HEK293 (cell line): ENCODE data around the gene SLC6A3.

ENCODE experiments used
- CTCF ChIA-PET: fragments of 350-600 bp; formaldehyde crosslinking; extraction: SDS; loops from one replicate; lab custom pipeline; 2021; ENCODE audit warnings: antibody characterized with exemption; lab: Yijun Ruan, JAX
- POLR2A ChIA-PET: fragments of 300-600 bp; formaldehyde crosslinking; extraction: SDS; loops from one replicate; lab custom pipeline; 2020; ENCODE audit warnings: antibody characterized with exemption, inconsistent platforms; lab: Yijun Ruan, JAX
- H3K27ac ChIP-seq: fragments of 200-500 bp; sonication (Bioruptor generic); 2 replicates; pipeline ENCODE4 v1.5.1; 2014; ENCODE audit warnings: low read depth, low read length, control low read depth, inconsistent platforms; ENCODE audit errors: extremely low read depth
- H3K36me3 ChIP-seq, 2 experiments: fragments of 200-500 bp in 1 of 2; sonication (Bioruptor generic) in 1 of 2; 1 replicate in 1 of 2; 2 replicates in 1 of 2; pipeline ENCODE4 v1.5.1; 2014 to 2017; ENCODE audit warnings: inconsistent platforms in 2 of 2, low read length in 2 of 2; ENCODE audit not compliant: control insufficient read depth in 2 of 2, insufficient read depth in 1 of 2
- H3K4me1 ChIP-seq: fragments of 200-500 bp; sonication (Bioruptor generic); 2 replicates; pipeline ENCODE4 v1.5.1; 2014; ENCODE audit warnings: mild to moderate bottlenecking, low read length, inconsistent platforms; ENCODE audit not compliant: control insufficient read depth, insufficient read depth
- H3K4me3 ChIP-seq: 2 replicates; pipeline ENCODE4 v1.5.1; 2011; ENCODE audit warnings: low read depth, mild to moderate bottlenecking, control low read depth, low read length, moderate library complexity
- H3K9me3 ChIP-seq: fragments of 200-500 bp; sonication (Bioruptor generic); 2 replicates; pipeline ENCODE4 v1.5.1; 2014; ENCODE audit warnings: low read depth, low read length, inconsistent platforms; ENCODE audit not compliant: control insufficient read depth, insufficient read depth
- FEZF1 ChIP-seq: fragments of 450-650 bp; formaldehyde crosslinking; IDR thresholded peaks from 2 replicates; pipeline ENCODE4 v1.5.1; 2016; ENCODE audit warnings: missing biosample characterization, missing genetic modification characterization
- GLI2 ChIP-seq: fragments of 450-650 bp; formaldehyde crosslinking; IDR thresholded peaks from 2 replicates; pipeline ENCODE4; 2017; ENCODE audit warnings: missing biosample characterization, missing genetic modification characterization, low read depth, borderline replicate concordance
- KLF8 ChIP-seq: fragments of 450-650 bp; formaldehyde crosslinking; IDR thresholded peaks from 2 replicates; pipeline ENCODE4 v1.5.1; 2016; ENCODE audit warnings: missing biosample characterization, missing genetic modification characterization
- REPIN1 ChIP-seq: fragments of 450-650 bp; formaldehyde crosslinking; IDR thresholded peaks from 2 replicates; pipeline ENCODE4 v1.5.1; 2017; ENCODE audit warnings: missing biosample characterization, missing genetic modification characterization, low read depth
- SP3 ChIP-seq: fragments of 450-650 bp; formaldehyde crosslinking; IDR thresholded peaks from 2 replicates; pipeline ENCODE4 v1.5.1; 2016; ENCODE audit warnings: missing biosample characterization, missing genetic modification characterization
- ZBTB17 ChIP-seq: fragments of 450-650 bp; formaldehyde crosslinking; IDR thresholded peaks from 2 replicates; pipeline ENCODE4 v1.5.1; 2016; ENCODE audit warnings: missing biosample characterization, missing genetic modification characterization
- ZFP41 ChIP-seq: fragments of 450-650 bp; formaldehyde crosslinking; IDR thresholded peaks from 2 replicates; pipeline ENCODE4 v1.5.1; 2016; ENCODE audit warnings: missing biosample characterization, missing genetic modification characterization, borderline replicate concordance
- ZNF114 ChIP-seq: fragments of 450-650 bp; formaldehyde crosslinking; IDR thresholded peaks from 2 replicates; pipeline ENCODE4 v1.5.0; 2017; ENCODE audit warnings: missing biosample characterization, missing genetic modification characterization
- ZNF16 ChIP-seq: fragments of 450-650 bp; formaldehyde crosslinking; IDR thresholded peaks from 2 replicates; pipeline ENCODE4 v1.5.1; 2016; ENCODE audit warnings: low read depth, missing biosample characterization, missing genetic modification characterization
- ZNF274 ChIP-seq, 2 experiments: fragments of 200-500 bp in 1 of 2; fragments of 450-650 bp in 1 of 2; sonication (Bioruptor generic) in 1 of 2; formaldehyde crosslinking in 1 of 2; IDR thresholded peaks; 2 replicates each; pipeline versions ENCODE4 v1.5.1 to v1.6.1; 2014 to 2016; ENCODE audit warnings: borderline replicate concordance in 1 of 2, inconsistent platforms in 1 of 2, low read length in 1 of 2, missing biosample characterization in 1 of 2, missing genetic modification characterization in 1 of 2
- ZNF404 ChIP-seq: fragments of 450-650 bp; formaldehyde crosslinking; IDR thresholded peaks from 2 replicates; pipeline ENCODE4 v1.5.1; 2017; ENCODE audit warnings: missing biosample characterization, missing genetic modification characterization
- ZNF600 ChIP-seq: fragments of 450-650 bp; formaldehyde crosslinking; IDR thresholded peaks from 2 replicates; pipeline ENCODE4 v1.5.1; 2016; ENCODE audit warnings: missing biosample characterization, missing genetic modification characterization
- ZNF654 ChIP-seq: fragments of 450-650 bp; formaldehyde crosslinking; IDR thresholded peaks from 2 replicates; pipeline ENCODE4 v1.5.1; 2016; ENCODE audit warnings: low read depth, missing biosample characterization, missing genetic modification characterization
- ZNF670 ChIP-seq: fragments of 450-650 bp; formaldehyde crosslinking; IDR thresholded peaks from 2 replicates; pipeline ENCODE4 v1.5.1; 2016; ENCODE audit warnings: missing biosample characterization, missing genetic modification characterization, low read depth
- ZNF837 ChIP-seq: fragments of 450-650 bp; formaldehyde crosslinking; IDR thresholded peaks from 2 replicates; pipeline ENCODE4 v1.5.1; 2016; ENCODE audit warnings: missing biosample characterization, missing genetic modification characterization
- TF ChIP-seq, protein P1 (sequence below): fragments of 450-650 bp; formaldehyde crosslinking; conservative IDR thresholded peaks from 2 replicates; pipeline ENCODE4 v1.5.1; 2016; ENCODE audit warnings: low read depth, missing biosample characterization, missing genetic modification characterization
- TF ChIP-seq, protein P2 (sequence below): fragments of 450-650 bp; formaldehyde crosslinking; IDR thresholded peaks from 2 replicates; pipeline ENCODE4 v1.5.1; 2016; ENCODE audit warnings: missing biosample characterization, missing genetic modification characterization

SLC6A3 gene

DNA sequence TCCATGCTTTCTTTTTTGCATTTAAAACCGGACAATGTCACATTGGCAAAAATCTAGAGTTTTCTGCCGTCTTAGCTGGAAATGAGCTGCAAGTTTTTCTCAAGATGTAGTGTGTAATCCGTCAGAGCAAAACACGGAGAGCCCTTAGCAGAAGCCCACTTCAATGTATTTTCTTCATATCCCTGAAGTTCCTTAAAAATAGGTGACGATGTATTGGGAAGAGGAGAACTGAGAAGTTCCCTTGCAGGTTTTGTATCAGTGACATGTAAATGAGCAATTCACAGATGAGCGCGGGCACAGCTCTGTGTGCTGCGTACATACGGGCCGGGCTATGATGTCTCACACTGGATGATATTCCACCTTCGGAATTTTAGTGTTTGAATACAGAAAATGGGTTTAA, 85.5 kb downstream of the SLC6A3 start (continued):
- TF ChIP-seq ZNF16 (no peak), GLI2 (tag by site-specific recombination) (no peak), FEZF1 (tag by site-specific recombination) (no peak), ZBTB17 (tag by site-specific recombination) (no peak)
- TF ChIP-seq, protein P1, sequence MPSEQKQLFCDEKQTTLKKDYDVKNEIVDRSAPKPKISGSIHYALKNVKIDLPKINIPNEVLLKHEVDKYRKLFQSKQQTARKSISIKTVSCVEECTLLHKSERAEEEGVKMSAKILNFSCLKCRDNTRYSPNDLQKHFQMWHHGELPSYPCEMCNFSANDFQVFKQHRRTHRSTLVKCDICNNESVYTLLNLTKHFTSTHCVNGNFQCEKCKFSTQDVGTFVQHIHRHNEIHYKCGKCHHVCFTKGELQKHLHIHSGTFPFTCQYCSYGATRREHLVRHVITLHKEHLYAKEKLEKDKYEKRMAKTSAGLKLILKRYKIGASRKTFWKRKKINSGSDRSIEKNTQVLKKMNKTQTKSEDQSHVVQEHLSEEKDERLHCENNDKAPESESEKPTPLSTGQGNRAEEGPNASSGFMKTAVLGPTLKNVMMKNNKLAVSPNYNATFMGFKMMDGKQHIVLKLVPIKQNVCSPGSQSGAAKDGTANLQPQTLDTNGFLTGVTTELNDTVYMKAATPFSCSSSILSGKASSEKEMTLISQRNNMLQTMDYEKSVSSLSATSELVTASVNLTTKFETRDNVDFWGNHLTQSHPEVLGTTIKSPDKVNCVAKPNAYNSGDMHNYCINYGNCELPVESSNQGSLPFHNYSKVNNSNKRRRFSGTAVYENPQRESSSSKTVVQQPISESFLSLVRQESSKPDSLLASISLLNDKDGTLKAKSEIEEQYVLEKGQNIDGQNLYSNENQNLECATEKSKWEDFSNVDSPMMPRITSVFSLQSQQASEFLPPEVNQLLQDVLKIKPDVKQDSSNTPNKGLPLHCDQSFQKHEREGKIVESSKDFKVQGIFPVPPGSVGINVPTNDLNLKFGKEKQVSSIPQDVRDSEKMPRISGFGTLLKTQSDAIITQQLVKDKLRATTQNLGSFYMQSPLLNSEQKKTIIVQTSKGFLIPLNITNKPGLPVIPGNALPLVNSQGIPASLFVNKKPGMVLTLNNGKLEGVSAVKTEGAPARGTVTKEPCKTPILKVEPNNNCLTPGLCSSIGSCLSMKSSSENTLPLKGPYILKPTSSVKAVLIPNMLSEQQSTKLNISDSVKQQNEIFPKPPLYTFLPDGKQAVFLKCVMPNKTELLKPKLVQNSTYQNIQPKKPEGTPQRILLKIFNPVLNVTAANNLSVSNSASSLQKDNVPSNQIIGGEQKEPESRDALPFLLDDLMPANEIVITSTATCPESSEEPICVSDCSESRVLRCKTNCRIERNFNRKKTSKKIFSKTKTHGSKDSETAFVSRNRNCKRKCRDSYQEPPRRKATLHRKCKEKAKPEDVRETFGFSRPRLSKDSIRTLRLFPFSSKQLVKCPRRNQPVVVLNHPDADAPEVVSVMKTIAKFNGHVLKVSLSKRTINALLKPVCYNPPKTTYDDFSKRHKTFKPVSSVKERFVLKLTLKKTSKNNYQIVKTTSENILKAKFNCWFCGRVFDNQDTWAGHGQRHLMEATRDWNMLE (tag by site-specific recombination) = no peak
- TF ChIP-seq, protein P2, sequence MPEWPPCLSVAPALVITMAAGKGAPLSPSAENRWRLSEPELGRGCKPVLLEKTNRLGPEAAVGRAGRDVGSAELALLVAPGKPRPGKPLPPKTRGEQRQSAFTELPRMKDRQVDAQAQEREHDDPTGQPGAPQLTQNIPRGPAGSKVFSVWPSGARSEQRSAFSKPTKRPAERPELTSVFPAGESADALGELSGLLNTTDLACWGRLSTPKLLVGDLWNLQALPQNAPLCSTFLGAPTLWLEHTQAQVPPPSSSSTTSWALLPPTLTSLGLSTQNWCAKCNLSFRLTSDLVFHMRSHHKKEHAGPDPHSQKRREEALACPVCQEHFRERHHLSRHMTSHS (tag by site-specific recombination) = no peak

DNA sequence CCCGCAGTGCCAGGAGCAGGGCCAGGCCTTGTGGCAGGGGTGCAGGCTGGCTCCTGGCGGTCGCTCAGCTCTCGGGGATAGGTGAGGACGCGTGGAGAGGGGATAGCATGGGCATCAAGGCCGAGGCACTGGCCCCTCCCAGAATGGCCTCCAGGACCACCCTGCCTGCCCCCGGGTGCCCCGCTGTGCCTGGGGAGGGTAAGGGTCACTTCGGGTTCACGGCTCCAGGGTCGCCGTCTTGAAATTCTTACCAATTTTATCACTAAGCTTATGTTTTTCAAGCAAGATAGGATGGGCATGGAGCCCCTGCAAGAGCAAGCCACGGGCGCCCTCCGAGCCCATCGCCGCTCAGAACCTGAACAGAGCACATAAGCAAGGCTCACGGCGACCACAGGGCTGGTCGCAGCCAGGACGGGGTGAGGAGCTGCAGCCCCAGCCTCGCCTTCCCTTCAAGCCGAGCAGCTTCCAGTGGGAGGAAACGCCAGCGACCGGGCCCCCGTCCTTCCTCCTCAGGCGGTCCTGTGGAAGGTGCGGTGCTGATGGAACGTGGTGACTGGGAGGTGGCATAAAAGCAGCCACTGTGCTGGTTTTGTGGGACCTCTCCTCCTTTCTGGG, 86.1 kb downstream of the SLC6A3 start:
- no peak for TF ChIP-seq ZNF837 (tag by site-specific recombination)
- no peak for TF ChIP-seq ZNF404 (tag by site-specific recombination)
- TF ChIP-seq ZFP41 (tag by site-specific recombination) = no peak
- no peak for TF ChIP-seq ZNF114 (tag by site-specific recombination)
- no peak for TF ChIP-seq ZNF654
- no peak for TF ChIP-seq ZNF600 (tag by site-specific recombination)
- TF ChIP-seq REPIN1 (tag by site-specific recombination) = no peak
- TF ChIP-seq, protein P2 (tag by site-specific recombination) = no peak
- POLR2A ChIA-PET = no interaction called here
- H3K36me3 ChIP-seq = no peaks in the 10 kb centered on the region
- H3K4me1 ChIP-seq = no peaks in the 10 kb centered on the region
- no peaks in the 10 kb centered on the region for H3K9me3 ChIP-seq
- CTCF ChIA-PET = interaction anchor here (0.8 to 2.6 kb wide), 2 partner anchors 9 to 21 kb away, joined by 4 to 15 read pairs; no protein-coding TSS in a partner anchor
- no peak overlapping the region for H3K4me3 ChIP-seq
- no peak overlapping the region for H3K27ac ChIP-seq

DNA sequence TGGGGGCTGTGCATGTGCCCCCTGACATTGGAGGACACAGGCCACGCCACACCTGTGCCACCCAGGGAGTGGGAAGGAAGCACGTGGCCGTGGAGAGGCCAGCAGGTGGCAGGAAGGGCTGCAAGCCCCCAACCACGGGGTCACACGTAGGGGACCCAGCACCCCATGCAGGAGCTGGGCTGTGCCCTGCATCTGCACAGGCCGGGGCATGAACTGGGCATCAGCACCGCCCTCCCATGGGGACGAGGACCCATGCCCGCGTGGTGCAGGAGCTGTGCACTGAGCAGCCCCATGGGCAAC, 86.6 kb downstream of the SLC6A3 start:
- H3K9me3 ChIP-seq = no peaks in the 10 kb centered on the region
- H3K4me3 ChIP-seq = no peak overlapping the region
- CTCF ChIA-PET = interaction anchor here (0.8 to 2.6 kb wide), 2 partner anchors 9 to 22 kb away, joined by 4 to 15 read pairs; no protein-coding TSS in a partner anchor
- H3K4me1 ChIP-seq = no peaks in the 10 kb centered on the region
- POLR2A ChIA-PET = no interaction called here
- no peaks in the 10 kb centered on the region for H3K36me3 ChIP-seq
- no peak overlapping the region for H3K27ac ChIP-seq
- TF ChIP-seq SP3 (tag by site-specific recombination) (no peak), ZNF670 (tag by site-specific recombination) (no peak), ZNF274 (IDR thresholded peaks at IDR 0.05; ENCODE audit: low read length) (no peak), ZNF274 (tag by site-specific recombination; IDR thresholded peaks at IDR 0.05; ENCODE audit: borderline replicate concordance) (no peak), KLF8 (tag by site-specific recombination) (no peak)
- TF ChIP-seq, protein P1 (tag by site-specific recombination) = no peak
